Fibroblast of lung (primary cell): ENCODE data around the gene ACTR8. TPM values are rescaled to one million over a fixed set of nuclear protein-coding genes. Genes with fewer than 3 reads are reported as not detected.

Source experiments
- DNase-seq, 2 donors: peaks; one replicate each; pipeline versions ENCODE4 v3.0.0 to v3.0.0-alpha.2; 2010; ENCODE audit warnings: low read depth in 2 of 2
- H2AFZ ChIP-seq: 2 replicates; pipeline ENCODE4 v1.5.1; 2012; ENCODE audit warnings: low read length, control low read depth, inconsistent platforms
- H3K27ac ChIP-seq: 2 replicates; pipeline ENCODE4 v1.5.1; 2011; ENCODE audit warnings: low read length, control low read depth; ENCODE audit not compliant: insufficient read depth
- H3K27me3 ChIP-seq: 2 replicates; pipeline ENCODE4 v1.5.1; 2011; ENCODE audit warnings: mild to moderate bottlenecking, low read length; ENCODE audit not compliant: control insufficient read depth, insufficient read depth
- H3K36me3 ChIP-seq: 2 replicates; pipeline ENCODE4 v1.5.1; 2011; ENCODE audit warnings: low read length; ENCODE audit not compliant: control insufficient read depth, insufficient read depth
- H3K4me1 ChIP-seq: 2 replicates; pipeline ENCODE4 v1.5.1; 2011; ENCODE audit warnings: low read length; ENCODE audit not compliant: control insufficient read depth, insufficient read depth; ENCODE audit errors: extremely low read depth
- H3K4me2 ChIP-seq: 2 replicates; pipeline ENCODE4 v1.5.1; 2011; ENCODE audit warnings: low read length, control low read depth; ENCODE audit not compliant: insufficient read depth; ENCODE audit errors: extremely low read depth
- H3K4me3 ChIP-seq, 4 experiments: fragments of 200-600 bp in 1 of 4; sonication (generic) in 1 of 4; replicated peaks in 1 of 4; 2 replicates each; pipeline ENCODE4 v1.5.1; 2011 to 2016; ENCODE audit warnings: low read length in 4 of 4, low read depth in 3 of 4, mild to moderate bottlenecking in 3 of 4, control low read depth in 2 of 4, inconsistent platforms in 1 of 4, mixed read lengths in 1 of 4; ENCODE audit not compliant: insufficient read depth in 1 of 4; ENCODE audit errors: control extremely low read depth in 1 of 4
- H3K79me2 ChIP-seq: 2 replicates; pipeline ENCODE4 v1.5.1; 2012; ENCODE audit warnings: mild to moderate bottlenecking, low read length, inconsistent platforms; ENCODE audit not compliant: control insufficient read depth, insufficient read depth
- H3K9ac ChIP-seq: 2 replicates; pipeline ENCODE4 v1.5.1; 2011; ENCODE audit warnings: mild to moderate bottlenecking, low read length, control low read depth; ENCODE audit not compliant: insufficient read depth
- H3K9me3 ChIP-seq: 2 replicates; pipeline ENCODE4 v1.5.1; 2012; ENCODE audit warnings: low read depth, low read length; ENCODE audit not compliant: control insufficient read depth, insufficient read depth
- H4K20me1 ChIP-seq: 2 replicates; pipeline ENCODE4 v1.5.1; 2011; ENCODE audit warnings: low read length; ENCODE audit not compliant: control insufficient read depth, insufficient read depth; ENCODE audit errors: extremely low read depth
- EZH2 ChIP-seq: IDR thresholded peaks from 2 replicates; pipeline ENCODE4 v1.5.1; 2012; ENCODE audit warnings: low read length, control low read depth, mild to moderate bottlenecking; ENCODE audit errors: missing control alignments
- polyA plus RNA-seq, 2 donors: library from polyadenylated mRNA; depleted of rRNA in 1 of 2; stranded (reverse) in 1 of 2; unstranded in 1 of 2; fragments of >200 nt; gene quantifications; 2 replicates each; pipeline ENCODE4 v1.2.1, GENCODE V29; 2011 to 2012; ENCODE audit warnings: missing spikeins in 1 of 2
- total RNA-seq: library from RNA; depleted of rRNA; stranded (reverse); fragments of >200 nt; gene quantifications from 2 replicates; pipeline ENCODE4 v1.2.1, GENCODE V29; 2014
- TF ChIP-seq, protein P1 (sequence below), 2 donors: IDR thresholded peaks in 1 of 2; conservative IDR thresholded peaks in 1 of 2; 1 replicate in 1 of 2; 2 replicates in 1 of 2; pipeline ENCODE4 v1.5.1; 2011 to 2012; ENCODE audit warnings: low read length in 2 of 2, control low read depth in 1 of 2, inconsistent platforms in 1 of 2, low read depth in 1 of 2, mild to moderate bottlenecking in 1 of 2

The ACTR8 gene
- total and polyA plus RNA-seq, 2 donors (not counting 1 experiment from before 2014, with no cell fraction given), result 35.0 to 38.8 TPM

DNA sequence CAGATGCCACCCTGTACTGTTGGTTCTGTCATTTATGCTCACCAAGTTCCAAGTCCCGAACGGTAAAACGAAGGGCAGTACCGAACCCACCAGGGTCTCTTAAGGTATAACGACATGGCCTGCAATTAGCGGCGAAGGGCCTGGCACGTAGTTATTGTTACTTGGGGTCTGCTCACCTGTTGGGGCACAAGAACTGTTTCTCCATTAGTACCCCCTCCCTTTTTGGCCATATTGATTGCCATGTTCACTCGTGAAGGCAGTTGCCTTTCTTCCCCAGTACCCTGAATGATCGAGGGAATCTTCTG lies 35.1 kb downstream of the ACTR8 start:
- Histone ChIP-seq H3K4me3 (peak overlapping the region in 1 of 4 experiments; percentile 58), H4K20me1 (no peaks in the 10 kb centered on the region), H3K9ac (no peak overlapping the region), H2AFZ (no peak overlapping the region), H3K4me1 (no peaks in the 10 kb centered on the region), H3K36me3 (no peaks in the 10 kb centered on the region), H3K4me2 (no peak overlapping the region), H3K27me3 (peaks cover 30% of the 10 kb centered on the region), H3K79me2 (no peaks in the 10 kb centered on the region), H3K27ac (no peak overlapping the region), H3K9me3 (no peaks in the 10 kb centered on the region)
- no peak for DNase-seq
- TF ChIP-seq, protein P1, sequence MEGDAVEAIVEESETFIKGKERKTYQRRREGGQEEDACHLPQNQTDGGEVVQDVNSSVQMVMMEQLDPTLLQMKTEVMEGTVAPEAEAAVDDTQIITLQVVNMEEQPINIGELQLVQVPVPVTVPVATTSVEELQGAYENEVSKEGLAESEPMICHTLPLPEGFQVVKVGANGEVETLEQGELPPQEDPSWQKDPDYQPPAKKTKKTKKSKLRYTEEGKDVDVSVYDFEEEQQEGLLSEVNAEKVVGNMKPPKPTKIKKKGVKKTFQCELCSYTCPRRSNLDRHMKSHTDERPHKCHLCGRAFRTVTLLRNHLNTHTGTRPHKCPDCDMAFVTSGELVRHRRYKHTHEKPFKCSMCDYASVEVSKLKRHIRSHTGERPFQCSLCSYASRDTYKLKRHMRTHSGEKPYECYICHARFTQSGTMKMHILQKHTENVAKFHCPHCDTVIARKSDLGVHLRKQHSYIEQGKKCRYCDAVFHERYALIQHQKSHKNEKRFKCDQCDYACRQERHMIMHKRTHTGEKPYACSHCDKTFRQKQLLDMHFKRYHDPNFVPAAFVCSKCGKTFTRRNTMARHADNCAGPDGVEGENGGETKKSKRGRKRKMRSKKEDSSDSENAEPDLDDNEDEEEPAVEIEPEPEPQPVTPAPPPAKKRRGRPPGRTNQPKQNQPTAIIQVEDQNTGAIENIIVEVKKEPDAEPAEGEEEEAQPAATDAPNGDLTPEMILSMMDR (conservative IDR thresholded peaks at IDR 0.05 in 1 of 2, IDR thresholded peaks at IDR 0.05 in 1 of 2; ENCODE audit: low read depth in 1 of 2, low read length in 2 of 2), result no peak
- TF ChIP-seq EZH2, result peak; percentile 12

DNA sequence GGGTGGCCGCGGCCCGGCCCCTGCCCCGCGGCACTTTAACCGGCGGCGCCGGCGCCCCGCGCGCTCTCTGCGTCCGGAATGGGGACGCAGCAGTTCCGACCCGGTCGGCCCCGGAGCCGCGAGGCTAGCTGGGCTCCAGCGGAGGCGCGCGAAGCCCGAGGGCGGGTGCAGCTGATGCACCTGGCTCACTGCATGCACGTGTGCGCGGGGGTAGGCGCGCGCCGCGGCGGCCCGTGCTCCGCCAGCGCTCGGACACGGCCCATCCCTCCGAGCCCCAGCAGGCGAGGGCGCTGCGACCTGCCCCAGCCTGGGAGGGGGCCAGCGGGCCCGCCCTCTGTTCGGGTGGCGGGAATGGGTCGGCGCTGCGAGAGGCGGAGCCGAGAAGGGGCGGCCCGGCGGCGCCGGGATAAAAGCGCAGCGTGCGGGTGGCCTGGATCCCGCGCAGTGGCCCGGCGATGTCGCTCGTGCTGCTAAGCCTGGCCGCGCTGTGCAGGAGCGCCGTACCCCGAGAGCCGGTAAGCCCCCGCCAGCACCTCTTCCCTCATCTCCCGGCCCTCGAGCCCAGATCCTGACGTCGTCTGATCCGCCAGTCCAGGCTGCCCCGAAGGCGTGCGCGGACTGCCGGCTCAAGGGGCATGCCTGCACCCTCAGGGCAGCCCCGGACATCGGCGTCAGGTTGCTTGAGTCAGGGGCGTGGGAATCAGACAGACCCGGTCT lies 35.7 kb downstream of the ACTR8 start, which contains the start of the genes CHDH and IL17RB:
CHDH (minus strand) TSS at position 286 of the 717 bp plus-strand sequence. CDS start 22,411 bp downstream, outside the sequence.
IL17RB (plus strand) TSS at position 435 of the 717 bp plus-strand sequence; CDS start at position 456, 21 bp downstream.
- H3K27ac ChIP-seq, result no peak within 1 kb of the TSS
- H3K79me2 ChIP-seq, result no peaks in the 10 kb centered on the region
- peak within 1 kb of the TSS; percentile 70 for H2AFZ ChIP-seq
- no peaks in the 10 kb centered on the region for H3K36me3 ChIP-seq
- peak within 1 kb of the TSS; percentile 16 for H3K9ac ChIP-seq
- peaks cover 33% of the 10 kb centered on the region for H3K27me3 ChIP-seq
- DNase-seq, result peak in 1 of 2 donors; percentile 11
- peak within 1 kb of the TSS; percentile 41 to 58 (median 54) for H3K4me3 ChIP-seq
- H3K9me3 ChIP-seq, result no peaks in the 10 kb centered on the region
- TF ChIP-seq EZH2, result peak; percentile 18
- TF ChIP-seq, protein P1 (conservative IDR thresholded peaks at IDR 0.05 in 1 of 2, IDR thresholded peaks at IDR 0.05 in 1 of 2; ENCODE audit: low read depth in 1 of 2, low read length in 2 of 2), result no peak
- H4K20me1 ChIP-seq, result no peaks in the 10 kb centered on the region
- peak within 1 kb of the TSS; percentile 80 for H3K4me2 ChIP-seq
- H3K4me1 ChIP-seq, result no peaks in the 10 kb centered on the region

DNA sequence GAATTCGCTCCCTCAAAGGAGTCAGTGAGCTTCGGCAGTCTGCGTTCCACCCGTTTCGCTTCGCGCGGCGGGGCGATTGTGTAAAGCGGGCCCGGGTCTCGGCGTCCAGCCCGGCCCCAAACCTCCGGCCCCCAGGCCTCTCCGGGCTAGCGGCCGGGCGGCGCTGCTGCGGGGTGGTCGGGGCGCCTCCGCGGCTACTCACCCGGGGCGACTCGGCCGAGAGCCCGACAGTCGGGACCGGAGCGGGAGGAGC lies 36.1 kb downstream of the ACTR8 start:
- H4K20me1 ChIP-seq, result no peaks in the 10 kb centered on the region
- no peak for TF ChIP-seq EZH2
- TF ChIP-seq, protein P1 (conservative IDR thresholded peaks at IDR 0.05 in 1 of 2, IDR thresholded peaks at IDR 0.05 in 1 of 2; ENCODE audit: low read depth in 1 of 2, low read length in 2 of 2), result no peak
- H3K27me3 ChIP-seq, result peaks cover 35% of the 10 kb centered on the region
- H3K79me2 ChIP-seq, result no peaks in the 10 kb centered on the region
- H3K36me3 ChIP-seq, result no peaks in the 10 kb centered on the region
- H3K27ac ChIP-seq, result no peak overlapping the region
- H3K9ac ChIP-seq, result peak overlapping the region; percentile 16
- no peaks in the 10 kb centered on the region for H3K9me3 ChIP-seq
- H3K4me2 ChIP-seq, result peak overlapping the region; percentile 80
- peak overlapping the region; percentile 70 for H2AFZ ChIP-seq
- DNase-seq, result no peak
- peak overlapping the region; percentile 41 to 58 (median 54) for H3K4me3 ChIP-seq
- no peaks in the 10 kb centered on the region for H3K4me1 ChIP-seq
